ENCODE results near the gene PCBP1. TPM values are rescaled to one million over a fixed set of nuclear protein-coding genes. Genes with fewer than 3 reads are reported as not detected.
"Not testable (repeated sequence)": the region's sequence is repeated elsewhere in the genome, so short reads cannot be mapped to it uniquely, and the experiment has no call there.

PCBP1 gene
- total RNA-seq, 2 donors from 2014 or later = 97.9 to 128 TPM

DNA sequence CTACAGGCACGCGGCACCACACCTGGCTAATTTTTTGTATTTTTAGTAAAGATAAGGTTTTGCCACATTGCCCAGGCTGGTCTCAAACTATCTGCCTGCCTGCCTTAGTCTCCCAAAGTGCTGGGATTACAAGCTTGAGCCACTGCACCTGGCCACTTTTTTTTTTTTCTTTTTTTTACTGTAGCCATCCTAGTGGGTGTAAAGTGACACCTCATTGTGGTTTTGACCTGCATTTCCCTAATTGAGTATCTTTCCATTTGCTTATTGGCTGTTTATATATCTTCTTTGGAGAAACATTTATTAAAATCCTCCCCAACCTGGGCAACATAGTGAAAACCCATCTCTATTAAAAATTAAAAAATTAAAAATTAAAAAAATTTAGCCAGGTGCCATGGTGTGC, 12.0 kb downstream of the PCBP1 start:
- WGBS, 2 donors = 72 to 90% methylated on average over 2 of the region's 2 CpGs
- no peak for TF ChIP-seq CTCF (IDR thresholded peaks at IDR 0.05)
- no peak for TF ChIP-seq POLR2A (IDR thresholded peaks at IDR 0.05)
- no peak for DNase-seq
- intact Hi-C loops (cut with DNase I) = no loop called here
- H3K36me3 ChIP-seq (replicated peaks in 1 of 2; ENCODE audit: insufficient read depth in 1 of 2, low read depth in 2 of 2) = no peaks in the 10 kb centered on the region
- peaks cover 30% of the 10 kb centered on the region for H3K4me1 ChIP-seq
- no peaks in the 10 kb centered on the region for H3K27me3 ChIP-seq
- no peak for ATAC-seq
- H3K27ac ChIP-seq = no peak overlapping the region
- no peak overlapping the region for H3K4me3 ChIP-seq
- H3K9me3 ChIP-seq = no peaks in the 10 kb centered on the region

GRCh38 chr2:70101174-70101573, 13.9 kb downstream of the PCBP1 start:
- TF ChIP-seq CTCF (IDR thresholded peaks at IDR 0.05) = no peak
- TF ChIP-seq POLR2A (IDR thresholded peaks at IDR 0.05) = no peak
- Histone ChIP-seq H3K4me1 (peaks cover 20% of the 10 kb centered on the region), H3K9me3 (no peaks in the 10 kb centered on the region), H3K36me3 (replicated peaks in 1 of 2; ENCODE audit: insufficient read depth in 1 of 2, low read depth in 2 of 2) (no peaks in the 10 kb centered on the region), H3K27me3 (no peaks in the 10 kb centered on the region), H3K27ac (no peak overlapping the region), H3K4me3 (no peak overlapping the region)
- intact Hi-C loops (cut with DNase I) = no loop called here
- WGBS, 2 donors = 93 to 94% methylated on average over 6 of the region's 6 CpGs
- DNase-seq (no peak), ATAC-seq (no peak)

DNA sequence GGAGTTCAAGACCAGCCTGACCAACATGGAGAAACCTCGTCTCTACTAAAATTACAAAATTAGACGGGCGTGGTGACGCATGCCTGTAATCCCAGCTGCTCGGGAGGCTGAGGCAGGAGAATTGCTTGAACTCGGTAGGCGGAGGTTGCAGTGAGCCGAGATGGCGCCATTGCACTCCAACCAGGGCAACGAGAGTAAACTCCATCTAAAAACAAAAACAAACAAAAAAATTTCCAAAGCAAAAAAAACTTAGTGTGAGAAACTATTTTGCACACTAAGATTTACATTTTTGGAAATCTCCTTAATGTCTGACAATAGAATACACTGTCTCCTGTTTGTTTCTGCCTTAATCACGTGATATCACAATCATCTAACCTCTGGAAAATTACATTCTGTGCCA, 14.4 kb downstream of the PCBP1 start:
- DNase-seq; H3K27ac ChIP-seq; ATAC-seq; H3K4me3 ChIP-seq; H3K36me3 ChIP-seq (replicated peaks in 1 of 2; ENCODE audit: insufficient read depth in 1 of 2, low read depth in 2 of 2); intact Hi-C loops (cut with DNase I); H3K9me3 ChIP-seq; H3K27me3 ChIP-seq: not testable (repeated sequence)
- peaks cover 20% of the 10 kb centered on the region for H3K4me1 ChIP-seq
- 84 to 89% methylated on average over 11 of the region's 11 CpGs for WGBS, 2 donors

GRCh38 chr2:70102323-70102905, 15.1 kb downstream of the PCBP1 start:
- WGBS, 2 donors = 93 to 95% methylated on average over 28 to 29 of the region's 29 CpGs

GRCh38 chr2:70103531-70104061, 16.3 kb downstream of the PCBP1 start:
- Histone ChIP-seq H3K4me3 (no peak overlapping the region), H3K9me3 (no peaks in the 10 kb centered on the region), H3K4me1 (peaks cover 33% of the 10 kb centered on the region), H3K36me3 (replicated peaks in 1 of 2; ENCODE audit: insufficient read depth in 1 of 2, low read depth in 2 of 2) (no peaks in the 10 kb centered on the region), H3K27ac (peak overlapping the region in 3 of 4 donors; percentile 58 to 74 (median 69)), H3K27me3 (no peaks in the 10 kb centered on the region)
- intact Hi-C loops (cut with DNase I) = no loop called here
- 83 to 91% methylated on average over 5 of the region's 5 CpGs for WGBS, 2 donors
- TF ChIP-seq CTCF (IDR thresholded peaks at IDR 0.05) = no peak
- no peak for TF ChIP-seq POLR2A (IDR thresholded peaks at IDR 0.05)
- DNase-seq = no peak
- ATAC-seq = no peak

More at GRCh38 chr2:70102323-70102905, 15.1 kb downstream of the PCBP1 start:
- ATAC-seq; H3K4me3 ChIP-seq; intact Hi-C loops (cut with DNase I); H3K27me3 ChIP-seq; H3K27ac ChIP-seq; H3K36me3 ChIP-seq (replicated peaks in 1 of 2; ENCODE audit: insufficient read depth in 1 of 2, low read depth in 2 of 2); DNase-seq; H3K9me3 ChIP-seq: not testable (repeated sequence)
- H3K4me1 ChIP-seq = peaks cover 21% of the 10 kb centered on the region

Measured in body of pancreas (tissue), 4 donors.